Testis (tissue), 2 donors: ENCODE results near the gene BABAM2.

Experiments used
- CTCF ChIP-seq, 3 experiments: fragments of 450-650 bp in 2 of 3; fragments of 200-600 bp in 1 of 3; sonication (generic) in 1 of 3; IDR thresholded peaks; one replicate each; pipeline ENCODE4 v1.5.1; 2016 to 2019; ENCODE audit warnings: antibody characterized with exemption in 3 of 3, mild to moderate bottlenecking in 2 of 3, moderate library complexity in 1 of 3
- POLR2A ChIP-seq: fragments of 450-650 bp; IDR thresholded peaks from one replicate; pipeline ENCODE4 v1.6.1; 2017; ENCODE audit warnings: antibody characterized with exemption, mild to moderate bottlenecking, moderate library complexity

DNA sequence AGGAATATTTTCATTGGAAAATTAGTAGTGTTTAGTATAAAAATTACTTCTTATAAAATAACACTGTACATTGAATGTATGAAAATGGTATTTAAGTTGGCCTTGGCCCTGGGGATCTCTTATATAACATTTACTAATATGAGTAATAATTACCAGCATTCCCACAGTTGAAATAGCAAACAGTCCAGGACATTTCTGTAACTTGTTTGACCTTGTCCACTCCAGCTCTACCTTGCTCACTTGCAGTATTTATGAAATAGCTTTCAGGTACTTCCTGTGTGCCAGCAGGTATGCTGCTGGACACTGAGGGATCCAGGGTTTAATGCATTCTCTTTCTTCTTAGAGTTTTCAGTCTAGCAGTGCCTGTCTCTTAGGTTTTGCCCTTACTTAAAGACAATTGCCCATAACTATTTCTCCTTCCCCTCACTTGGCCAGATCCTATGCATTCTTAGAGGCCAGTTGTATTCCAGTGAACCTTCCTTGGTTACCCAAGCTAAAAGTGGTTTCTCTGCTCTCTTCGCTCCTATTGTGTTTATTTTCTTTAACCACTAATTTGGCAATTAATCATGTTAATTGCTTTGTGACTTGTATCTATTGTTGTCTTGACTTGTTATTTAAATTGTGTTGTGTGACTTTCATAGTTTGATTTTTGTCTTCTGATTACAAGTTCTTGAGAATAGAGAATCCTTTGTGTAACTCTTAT is 25.9 kb downstream of the BABAM2 start:
- TF ChIP-seq CTCF (IDR thresholded peaks at IDR 0.05) (no peak), POLR2A (no peak)
